IMR-90 (cell line): ENCODE data around the gene EMD. TPM values are rescaled to one million over a fixed set of nuclear protein-coding genes. Genes with fewer than 3 reads are reported as not detected.

Experiments used
- ATAC-seq: fragments of 200-7000 bp; cut with Tn5 transposase; 2 replicates; pipeline ENCODE4 v1.9.1; 2020; ENCODE audit warnings: low read depth, mild to moderate bottlenecking, moderate library complexity
- BruUV-seq: library from RNA; stranded (reverse); fragments of 400-500 nt; replicated peaks from 2 replicates; lab custom pipeline; 2021; lab: Mats Ljungman, UMichigan
- CTCF ChIA-PET: fragments of 300-600 bp; formaldehyde crosslinking; extraction: SDS; loops from one replicate; lab custom pipeline; 2021; ENCODE audit warnings: antibody characterized with exemption; lab: Yijun Ruan, JAX
- POLR2A ChIA-PET: fragments of 300-600 bp; sonication (Branson Sonifier 250); formaldehyde crosslinking; loops from one replicate; lab custom pipeline; 2022; ENCODE audit warnings: antibody characterized with exemption; ENCODE audit not compliant: unreplicated experiment; lab: Charles Lee
- DNase-seq: peaks from one replicate; pipeline ENCODE4 v3.0.0; 2013
- H2AFZ ChIP-seq: replicated peaks from 2 replicates; pipeline ENCODE3; 2013; ENCODE audit warnings: low read length, mild to moderate bottlenecking; ENCODE audit not compliant: poor library complexity
- H2AK5ac ChIP-seq: 2 replicates; pipeline ENCODE4 v1.6.1; 2013; ENCODE audit warnings: low read depth, low read length, inconsistent platforms
- H2AK9ac ChIP-seq: replicated peaks from 2 replicates; pipeline ENCODE3; 2013; ENCODE audit warnings: mild to moderate bottlenecking, low read depth, low read length, moderate library complexity; ENCODE audit not compliant: poor library complexity
- H2BK120ac ChIP-seq: 2 replicates; pipeline ENCODE4 v1.6.1; 2013; ENCODE audit warnings: low read depth, low read length, inconsistent platforms
- H2BK15ac ChIP-seq: 3 replicates; pipeline ENCODE4 v1.6.1; 2013; ENCODE audit warnings: low read depth, low read length, inconsistent platforms
- H2BK20ac ChIP-seq: 2 replicates; pipeline ENCODE4 v1.6.1; 2013; ENCODE audit warnings: low read depth, mild to moderate bottlenecking, inconsistent platforms, low read length, moderate library complexity
- H2BK5ac ChIP-seq: 2 replicates; pipeline ENCODE4 v1.6.1; 2013; ENCODE audit warnings: mild to moderate bottlenecking, low read depth, low read length, inconsistent platforms; ENCODE audit not compliant: poor library complexity, severe bottlenecking
- H3K14ac ChIP-seq: replicated peaks from 2 replicates; pipeline ENCODE4 v1.6.1; 2013; ENCODE audit warnings: low read depth, low read length, inconsistent platforms
- H3K18ac ChIP-seq: 2 replicates; pipeline ENCODE4 v1.6.1; 2013; ENCODE audit warnings: low read depth, low read length, control low read depth
- H3K23ac ChIP-seq: 2 replicates; pipeline ENCODE4 v1.6.1; 2013; ENCODE audit warnings: low read depth, low read length, inconsistent platforms
- H3K27ac ChIP-seq: 2 replicates; pipeline ENCODE4 v1.5.1; 2013; ENCODE audit warnings: mild to moderate bottlenecking, control low read depth, low read length; ENCODE audit not compliant: insufficient read depth
- H3K27me3 ChIP-seq: 2 replicates; pipeline ENCODE4 v1.6.1; 2013; ENCODE audit warnings: low read length; ENCODE audit not compliant: control insufficient read depth, insufficient read depth
- H3K36me3 ChIP-seq: 2 replicates; pipeline ENCODE4 v1.6.1; 2013; ENCODE audit warnings: low read length, mixed read lengths; ENCODE audit not compliant: control insufficient read depth, insufficient read depth
- H3K4ac ChIP-seq: 2 replicates; pipeline ENCODE4 v1.6.1; 2013; ENCODE audit warnings: low read depth, low read length, inconsistent platforms
- H3K4me1 ChIP-seq: 2 replicates; pipeline ENCODE4 v1.6.1; 2013; ENCODE audit warnings: low read length, mixed read lengths; ENCODE audit not compliant: control insufficient read depth, insufficient read depth
- H3K4me2 ChIP-seq: 2 replicates; pipeline ENCODE4 v1.6.1; 2013; ENCODE audit warnings: low read depth, mild to moderate bottlenecking, control low read depth, low read length, moderate library complexity
- H3K4me3 ChIP-seq: 2 replicates; pipeline ENCODE4 v1.5.1; 2013; ENCODE audit warnings: low read depth, mild to moderate bottlenecking, control low read depth, low read length, moderate library complexity; ENCODE audit not compliant: insufficient read depth
- H3K56ac ChIP-seq: 2 replicates; pipeline ENCODE4 v1.6.1; 2013; ENCODE audit warnings: low read length, inconsistent platforms; ENCODE audit not compliant: insufficient read depth; ENCODE audit errors: extremely low read depth
- H3K79me1 ChIP-seq, 2 experiments: 2 replicates each; pipeline ENCODE4 v1.6.1; 2013; ENCODE audit warnings: low read length in 2 of 2, inconsistent platforms in 1 of 2, low read depth in 1 of 2
- H3K9ac ChIP-seq: 2 replicates; pipeline ENCODE4 v1.6.1; 2013; ENCODE audit warnings: low read depth, low read length, control low read depth
- H3K9me1 ChIP-seq: 2 replicates; pipeline ENCODE4 v1.6.1; 2013; ENCODE audit warnings: low read length, inconsistent platforms; ENCODE audit not compliant: insufficient read depth
- H3K9me3 ChIP-seq: 2 replicates; pipeline ENCODE4 v1.6.1; 2013; ENCODE audit warnings: low read length; ENCODE audit not compliant: control insufficient read depth, insufficient read depth
- H4K20me1 ChIP-seq: 2 replicates; pipeline ENCODE4 v1.6.1; 2013; ENCODE audit warnings: low read length, inconsistent platforms; ENCODE audit not compliant: insufficient read depth
- H4K5ac ChIP-seq: 2 replicates; pipeline ENCODE4 v1.6.1; 2013; ENCODE audit warnings: mild to moderate bottlenecking, low read depth, low read length, control low read depth
- H4K8ac ChIP-seq, 2 experiments: 2 replicates each; pipeline ENCODE4 v1.6.1; 2013; ENCODE audit warnings: low read depth in 2 of 2, low read length in 2 of 2, control low read depth in 1 of 2, inconsistent platforms in 1 of 2
- H4K91ac ChIP-seq: 2 replicates; pipeline ENCODE4 v1.6.1; 2013; ENCODE audit warnings: low read depth, low read length, inconsistent platforms; ENCODE audit not compliant: insufficient read depth
- BHLHE40 ChIP-seq: fragments of 150-350 bp; IDR thresholded peaks from 2 replicates; pipeline ENCODE4 v1.6.1; 2016; ENCODE audit warnings: mild to moderate bottlenecking, low read depth, low read length
- ELK1 ChIP-seq: fragments of 150-350 bp; IDR thresholded peaks from 2 replicates; pipeline ENCODE4 v1.6.1; 2016; ENCODE audit warnings: low read depth, mild to moderate bottlenecking, low read length, moderate library complexity, borderline replicate concordance
- MAZ ChIP-seq: IDR thresholded peaks from 2 replicates; pipeline ENCODE4 v1.6.1; 2012; ENCODE audit warnings: low read depth, mild to moderate bottlenecking, low read length, improper control_type of control experiment, moderate library complexity, borderline replicate concordance
- POLR2A ChIP-seq: IDR thresholded peaks from 2 replicates; pipeline ENCODE4 v1.6.1; 2012; ENCODE audit warnings: mild to moderate bottlenecking, low read depth, low read length
- WGBS, 2 experiments: methylation state at CpG; one replicate each; pipeline versions ENCODE4 v1.1.5 to v1.1.7; 2013; ENCODE audit warnings: missing lambda C conversion rate in 2 of 2; ENCODE audit not compliant: insufficient read length in 1 of 2; ENCODE audit errors: extremely low coverage in 2 of 2; 5-methylcytosine and 5-hydroxymethylcytosine counted together
- dilution Hi-C: fragments of 300-500 bp; cut with HindIII; formaldehyde crosslinking; loops from one replicate; pipeline ENCODE4 v1.14.3; 2018; ENCODE audit warnings: low sequenced_read_pairs; ENCODE audit not compliant: unreplicated experiment
- in situ Hi-C: fragments of 300-500 bp; cut with MboI; formaldehyde crosslinking; loops from 3 replicates; pipeline ENCODE4 v1.14.3; 2019; ENCODE audit warnings: low sequenced_read_pairs, inconsistent platforms, mixed read lengths
- intact Hi-C: fragments of 100-400 bp; cut with micrococcal nuclease; formaldehyde crosslinking; loops from 2 replicates; pipeline ENCODE4 v1.10.0; 2022
- polyA plus RNA-seq, 3 experiments: library from polyadenylated mRNA; depleted of rRNA; stranded (reverse); fragments of >200 nt; gene quantifications; 2 replicates each; pipeline ENCODE4 v1.2.3, GENCODE V29; 2012; ENCODE audit warnings: low replicate concordance in 1 of 3
- total RNA-seq: library from RNA; depleted of rRNA; stranded (reverse); fragments of >200 nt; gene quantifications from 2 replicates; pipeline ENCODE4 v1.2.3, GENCODE V29; 2012

The EMD gene
- total and polyA plus RNA-seq, 2 of the 4 experiments (the other 2 are of a cell fraction): 9.9 to 80.6 TPM

GRCh38 chrX:154332561-154332960, 46.5 kb upstream of the EMD start:
- dilution Hi-C loops (no loop called here), intact Hi-C loops (no loop called here), in situ Hi-C loops (no loop called here)
- WGBS, 2 experiments: 87% methylated on average over 10 of the region's 29 CpGs; no CpG with 5 or more reads in 1 of the 2 experiments
- DNase-seq (no peak), ATAC-seq (no peak)
- Histone ChIP-seq H3K36me3 (no peaks in the 10 kb centered on the region), H3K9me3 (peaks cover 2% of the 10 kb centered on the region; the same call in 1 of the 2 replicates), H3K9ac (no peak overlapping the region), H4K20me1 (no peaks in the 10 kb centered on the region; the same call in 1 of the 2 replicates), H4K5ac (no peak overlapping the region), H2AK5ac (no peak overlapping the region), H3K14ac (no peak overlapping the region), H3K4ac (no peak overlapping the region), H2BK15ac (no peak overlapping the region), H3K23ac (no peak overlapping the region), H4K8ac (no peak overlapping the region), H3K27ac (no peak overlapping the region), H3K4me1 (peaks cover 1% of the 10 kb centered on the region; the same call in 1 of the 2 replicates), H2BK5ac (no peak overlapping the region), H2AK9ac (peak overlapping the region; percentile 5), H4K91ac (no peak overlapping the region), H3K27me3 (peaks cover 22% of the 10 kb centered on the region), H3K9me1 (no peaks in the 10 kb centered on the region), H2BK20ac (no peak overlapping the region), H3K4me3 (no peak overlapping the region), H2AFZ (no peak overlapping the region), H3K56ac (no peak overlapping the region), H3K4me2 (no peak overlapping the region), H2BK120ac (no peak overlapping the region), H3K18ac (no peak overlapping the region), H3K79me1 (no peaks in the 10 kb centered on the region)
- no peak for TF ChIP-seq POLR2A
- no peak for TF ChIP-seq BHLHE40
- TF ChIP-seq MAZ: no peak
- TF ChIP-seq ELK1: no peak
- no TSS peak for BruUV-seq
- ChIA-PET CTCF (interaction anchor here (0.5 kb wide), 1 partner anchor 185 kb away, joined by 4 read pairs; no protein-coding TSS in a partner anchor), POLR2A (no interaction called here)
